ENCODE measurements around the gene FANCC.

Gene FANCC

DNA sequence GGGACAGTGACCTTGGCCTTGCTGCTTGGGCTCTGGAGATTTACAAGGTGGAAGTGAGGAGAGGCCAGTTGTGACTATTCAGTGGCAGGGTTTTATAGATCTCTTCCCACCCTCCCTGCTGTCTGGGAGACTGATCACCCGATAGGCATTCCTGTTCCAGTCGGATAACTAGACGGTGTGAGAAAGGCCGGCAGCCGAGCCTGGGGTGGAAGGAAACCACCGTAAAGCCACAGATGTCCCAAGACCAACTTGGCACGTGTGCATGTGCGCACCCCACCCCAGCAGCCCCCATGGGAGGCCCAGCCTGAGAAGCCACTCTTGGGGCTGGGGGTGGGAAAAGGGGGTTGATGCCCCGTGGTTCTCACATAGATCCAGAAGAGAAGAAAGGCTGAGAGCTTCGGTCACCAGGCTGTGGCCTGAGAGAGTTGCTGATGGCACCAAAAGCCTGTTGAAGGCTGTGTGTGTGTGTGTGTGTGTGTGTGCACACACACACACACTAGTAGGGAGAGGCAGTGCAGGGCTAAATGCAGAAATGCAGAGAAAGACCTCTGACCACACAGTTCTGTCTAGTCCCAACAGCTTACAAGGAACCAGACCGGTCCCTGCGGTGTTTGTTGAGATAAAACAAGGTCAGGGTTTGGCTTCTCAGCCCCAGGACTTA is 225.8 kb downstream of the FANCC start:
- Histone ChIP-seq H3K9ac (ENCODE audit: low read depth, low read length) (no peak overlapping the region), H3K79me2 (ENCODE audit: insufficient read depth, low read length) (no peaks in the 10 kb centered on the region), H2AFZ (ENCODE audit: low read depth, low read length) (no peak overlapping the region), H3K4me1 (ENCODE audit: insufficient read depth, low read length) (no peaks in the 10 kb centered on the region), H4K20me1 (ENCODE audit: insufficient read depth, low read length) (no peaks in the 10 kb centered on the region), H3K36me3 (ENCODE audit: insufficient read depth, low read length) (no peaks in the 10 kb centered on the region), H3K9me3 (ENCODE audit: insufficient read depth, low read length, severe bottlenecking) (no peaks in the 10 kb centered on the region), H3K4me3 (ENCODE audit: low read depth in 1 of 2, low read length in 2 of 2) (no peak overlapping the region), H3K27ac (ENCODE audit: low read length) (no peak overlapping the region), H3K27me3 (ENCODE audit: insufficient read depth, low read length, poor library complexity) (no peaks in the 10 kb centered on the region), H3K4me2 (ENCODE audit: insufficient read depth, low read length) (no peak overlapping the region)
- ATAC-seq (ENCODE audit: insufficient read depth, low read depth), result no peak
- TF ChIP-seq EZH2 (IDR thresholded peaks at IDR 0.05; ENCODE audit: borderline replicate concordance, low read depth, low read length, severe bottlenecking), result no peak
- TF ChIP-seq, protein P1, sequence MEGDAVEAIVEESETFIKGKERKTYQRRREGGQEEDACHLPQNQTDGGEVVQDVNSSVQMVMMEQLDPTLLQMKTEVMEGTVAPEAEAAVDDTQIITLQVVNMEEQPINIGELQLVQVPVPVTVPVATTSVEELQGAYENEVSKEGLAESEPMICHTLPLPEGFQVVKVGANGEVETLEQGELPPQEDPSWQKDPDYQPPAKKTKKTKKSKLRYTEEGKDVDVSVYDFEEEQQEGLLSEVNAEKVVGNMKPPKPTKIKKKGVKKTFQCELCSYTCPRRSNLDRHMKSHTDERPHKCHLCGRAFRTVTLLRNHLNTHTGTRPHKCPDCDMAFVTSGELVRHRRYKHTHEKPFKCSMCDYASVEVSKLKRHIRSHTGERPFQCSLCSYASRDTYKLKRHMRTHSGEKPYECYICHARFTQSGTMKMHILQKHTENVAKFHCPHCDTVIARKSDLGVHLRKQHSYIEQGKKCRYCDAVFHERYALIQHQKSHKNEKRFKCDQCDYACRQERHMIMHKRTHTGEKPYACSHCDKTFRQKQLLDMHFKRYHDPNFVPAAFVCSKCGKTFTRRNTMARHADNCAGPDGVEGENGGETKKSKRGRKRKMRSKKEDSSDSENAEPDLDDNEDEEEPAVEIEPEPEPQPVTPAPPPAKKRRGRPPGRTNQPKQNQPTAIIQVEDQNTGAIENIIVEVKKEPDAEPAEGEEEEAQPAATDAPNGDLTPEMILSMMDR (IDR thresholded peaks at IDR 0.05; ENCODE audit: borderline replicate concordance, extremely low read depth, low read length, poor library complexity, severe bottlenecking), result no peak
- no peak for DNase-seq

DNA sequence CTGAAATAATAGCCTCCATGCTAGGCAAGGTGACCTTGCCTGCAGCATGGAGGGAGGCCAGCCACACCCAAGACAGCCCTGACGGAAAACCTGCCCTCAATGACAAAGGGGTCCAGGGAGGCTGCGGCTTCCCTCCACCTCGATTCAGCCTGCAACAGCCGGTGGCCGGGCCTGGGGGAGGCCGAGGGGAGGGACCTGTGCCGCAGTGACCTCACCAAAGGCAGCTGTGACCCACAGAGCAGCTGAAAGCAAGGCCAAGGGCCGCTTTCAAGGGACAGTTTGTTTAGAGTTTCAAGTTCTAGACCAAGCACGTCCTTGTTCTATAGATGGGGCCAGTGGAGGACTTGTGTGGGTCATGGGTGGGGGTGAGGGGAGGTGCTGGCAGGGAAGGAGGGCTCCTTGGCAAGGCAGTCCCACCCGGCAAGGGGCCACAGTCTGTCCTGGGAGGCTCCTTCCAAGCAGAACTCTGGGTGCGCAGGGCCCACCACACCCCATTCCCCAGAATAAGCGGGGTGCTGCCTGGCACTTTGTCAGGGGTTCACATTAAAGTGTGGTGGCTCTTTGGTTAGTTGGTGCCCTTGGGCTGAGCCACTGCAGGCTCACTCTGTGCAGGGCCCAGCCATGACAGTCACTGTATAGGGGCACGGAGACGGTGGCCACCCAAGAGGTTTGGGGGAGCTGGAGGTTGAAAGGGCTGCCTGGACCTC is 226.5 kb downstream of the FANCC start:
- Histone ChIP-seq H3K4me1 (ENCODE audit: insufficient read depth, low read length) (no peaks in the 10 kb centered on the region), H3K4me3 (ENCODE audit: low read depth in 1 of 2, low read length in 2 of 2) (no peak overlapping the region), H2AFZ (ENCODE audit: low read depth, low read length) (no peak overlapping the region), H3K27ac (ENCODE audit: low read length) (no peak overlapping the region), H4K20me1 (ENCODE audit: insufficient read depth, low read length) (no peaks in the 10 kb centered on the region), H3K4me2 (ENCODE audit: insufficient read depth, low read length) (no peak overlapping the region), H3K9me3 (ENCODE audit: insufficient read depth, low read length, severe bottlenecking) (no peaks in the 10 kb centered on the region), H3K9ac (ENCODE audit: low read depth, low read length) (no peak overlapping the region), H3K36me3 (ENCODE audit: insufficient read depth, low read length) (no peaks in the 10 kb centered on the region), H3K79me2 (ENCODE audit: insufficient read depth, low read length) (no peaks in the 10 kb centered on the region), H3K27me3 (ENCODE audit: insufficient read depth, low read length, poor library complexity) (no peaks in the 10 kb centered on the region)
- ATAC-seq (ENCODE audit: insufficient read depth, low read depth) (no peak), DNase-seq (no peak)
- no peak for TF ChIP-seq EZH2 (IDR thresholded peaks at IDR 0.05; ENCODE audit: borderline replicate concordance, low read depth, low read length, severe bottlenecking)
- TF ChIP-seq, protein P1 (IDR thresholded peaks at IDR 0.05; ENCODE audit: borderline replicate concordance, extremely low read depth, low read length, poor library complexity, severe bottlenecking), result no peak

DNA sequence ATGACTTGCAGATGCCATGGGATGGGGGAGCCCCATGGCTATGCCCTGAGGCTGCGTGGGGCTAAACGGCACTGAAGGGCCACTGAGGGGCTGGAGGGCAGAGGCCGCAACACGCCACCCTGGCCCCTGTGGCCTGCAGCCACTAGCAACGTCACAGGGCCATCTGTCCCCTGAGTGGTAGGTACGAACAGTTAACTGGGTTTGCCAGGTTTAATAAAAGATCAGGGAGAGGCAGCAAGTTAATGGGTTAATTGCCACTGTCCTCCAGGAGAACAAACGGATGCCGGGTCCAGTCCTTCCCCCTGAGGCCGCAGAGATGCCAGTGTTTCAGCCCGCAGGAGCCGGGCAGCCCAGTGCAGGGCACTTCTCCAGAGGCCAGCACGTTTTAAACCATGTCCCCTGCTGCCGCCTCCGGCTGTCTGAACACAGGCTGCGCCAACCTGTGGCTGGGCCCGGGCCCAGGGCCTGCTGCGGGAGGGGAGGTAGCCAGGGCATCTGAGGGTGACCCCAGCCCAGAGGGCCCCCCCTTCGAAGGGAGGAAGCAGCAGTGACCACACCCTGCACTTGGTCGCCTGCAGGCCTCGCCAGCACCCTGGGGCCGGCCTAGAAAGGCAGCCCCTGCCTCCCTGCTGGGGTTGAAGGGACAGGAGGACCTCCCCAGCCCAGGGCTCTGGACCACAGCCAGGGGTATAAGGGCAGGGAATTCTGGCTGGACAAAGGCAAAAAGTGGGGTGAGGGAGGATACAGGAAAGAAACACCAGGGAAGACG is 227.3 kb downstream of the FANCC start:
- Histone ChIP-seq H3K4me1 (ENCODE audit: insufficient read depth, low read length) (0 out of 2 replicates have a peak, but pooled peaks cover under 1% of the 10 kb centered on the region), H2AFZ (ENCODE audit: low read depth, low read length) (no peak overlapping the region), H3K79me2 (ENCODE audit: insufficient read depth, low read length) (no peaks in the 10 kb centered on the region), H3K9ac (ENCODE audit: low read depth, low read length) (no peak overlapping the region), H3K27ac (ENCODE audit: low read length) (no peak overlapping the region), H3K4me2 (ENCODE audit: insufficient read depth, low read length) (no peak overlapping the region), H3K27me3 (ENCODE audit: insufficient read depth, low read length, poor library complexity) (no peaks in the 10 kb centered on the region), H3K4me3 (ENCODE audit: low read depth in 1 of 2, low read length in 2 of 2) (no peak overlapping the region), H4K20me1 (ENCODE audit: insufficient read depth, low read length) (no peaks in the 10 kb centered on the region), H3K36me3 (ENCODE audit: insufficient read depth, low read length) (no peaks in the 10 kb centered on the region), H3K9me3 (ENCODE audit: insufficient read depth, low read length, severe bottlenecking) (no peaks in the 10 kb centered on the region)
- ATAC-seq (ENCODE audit: insufficient read depth, low read depth), result no peak
- DNase-seq, result no peak
- TF ChIP-seq, protein P1 (IDR thresholded peaks at IDR 0.05; ENCODE audit: borderline replicate concordance, extremely low read depth, low read length, poor library complexity, severe bottlenecking), result no peak
- no peak for TF ChIP-seq EZH2 (IDR thresholded peaks at IDR 0.05; ENCODE audit: borderline replicate concordance, low read depth, low read length, severe bottlenecking)

All from DND-41 (cell line).